Uterus (tissue), 4 donors: Measurements from ENCODE around the gene NELL2. TPM values are rescaled to one million over a fixed set of nuclear protein-coding genes. Genes with fewer than 3 reads are reported as not detected.
"Not testable (repeated sequence)": the region's sequence is repeated elsewhere in the genome, so short reads cannot be mapped to it uniquely, and the experiment has no call there.

ENCODE experiments used
- DNase-seq, 2 donors: peaks; one replicate each; pipeline ENCODE4 v3.0.0-alpha.2; 2019 to 2020
- H3K27ac ChIP-seq, 2 donors: fragments of 200-600 bp; sonication (generic); 1 replicate in 1 of 2; 2 replicates in 1 of 2; pipeline ENCODE4 v1.5.1; 2016 to 2018
- H3K27me3 ChIP-seq, 2 donors: fragments of 200-600 bp; sonication (generic); one replicate each; pipeline ENCODE4 v1.5.1; 2018 to 2019; ENCODE audit warnings: control low read depth in 1 of 2
- H3K36me3 ChIP-seq, 2 donors: fragments of 200-600 bp; sonication (generic); one replicate each; pipeline ENCODE4 v1.5.1; 2019; ENCODE audit warnings: control low read depth in 1 of 2
- H3K4me1 ChIP-seq, 2 donors: fragments of 200-600 bp; sonication (generic); one replicate each; pipeline ENCODE4 v1.5.1; 2018 to 2019; ENCODE audit warnings: control low read depth in 1 of 2
- H3K4me3 ChIP-seq, 2 donors: fragments of 200-600 bp; sonication (generic); 1 replicate in 1 of 2; 2 replicates in 1 of 2; pipeline ENCODE4 v1.5.1; 2018 to 2019; ENCODE audit warnings: mild to moderate bottlenecking in 1 of 2
- H3K9me3 ChIP-seq, 2 donors: fragments of 200-600 bp; sonication (generic); one replicate each; pipeline ENCODE4 v1.5.1; 2019; ENCODE audit warnings: control low read depth in 1 of 2
- CTCF ChIP-seq, 4 experiments: fragments of 200-600 bp in 2 of 4; fragments of 450-650 bp in 2 of 4; sonication (generic) in 2 of 4; IDR thresholded peaks; one replicate each; pipeline ENCODE4 v1.5.1; 2016 to 2019; ENCODE audit warnings: antibody characterized with exemption in 4 of 4, mild to moderate bottlenecking in 2 of 4, moderate library complexity in 1 of 4
- POLR2A ChIP-seq, 2 donors: fragments of 450-650 bp; IDR thresholded peaks; one replicate each; pipeline ENCODE4 v1.6.1; 2016; ENCODE audit warnings: antibody characterized with exemption in 2 of 2, mild to moderate bottlenecking in 1 of 2, moderate library complexity in 1 of 2
- intact Hi-C: fragments of 100-400 bp; cut with DNase I; formaldehyde crosslinking; loops from one replicate; pipeline ENCODE4 v1.15.1; 2023; ENCODE audit warnings: low total_unique reads
- total RNA-seq, 4 donors: library from RNA; depleted of rRNA in 3 of 4; stranded (reverse); fragments of >200 nt in 3 of 4; gene quantifications; one replicate each; pipeline versions ENCODE4 v1.1.0 to v1.2.4, GENCODE V29; 2014 to 2023
- donor health status: DM: yes; HTN: yes; CAD: no.

NELL2 gene
- total RNA-seq, 4 donors from 2014 or later: 0.29 to 34.6 (median 1.3) TPM; not detected in 1

GRCh38 chr12:44829045-44829444 lies 47.1 kb downstream of the NELL2 start:
- H3K9me3 ChIP-seq: no peaks in the 10 kb centered on the region
- H3K4me3 ChIP-seq: no peak overlapping the region
- no peaks in the 10 kb centered on the region for H3K4me1 ChIP-seq
- no peak overlapping the region for H3K27ac ChIP-seq
- no peak for TF ChIP-seq CTCF (IDR thresholded peaks at IDR 0.05)
- TF ChIP-seq POLR2A (IDR thresholded peaks at IDR 0.05): no peak
- H3K27me3 ChIP-seq: no peaks in the 10 kb centered on the region
- no peak for DNase-seq
- H3K36me3 ChIP-seq: no peaks in the 10 kb centered on the region
- intact Hi-C loops: no loop called here

- H3K27ac ChIP-seq: no peak overlapping the region
- no peaks in the 10 kb centered on the region for H3K4me1 ChIP-seq
- intact Hi-C loops: no loop called here
- no peak for TF ChIP-seq POLR2A (IDR thresholded peaks at IDR 0.05)
- TF ChIP-seq CTCF (IDR thresholded peaks at IDR 0.05): no peak
- H3K9me3 ChIP-seq: no peaks in the 10 kb centered on the region
- DNase-seq: no peak
- H3K27me3 ChIP-seq: no peaks in the 10 kb centered on the region
- no peak overlapping the region for H3K4me3 ChIP-seq
- no peaks in the 10 kb centered on the region for H3K36me3 ChIP-seq
These were observed 48.2 kb downstream of the NELL2 start for GRCh38 chr12:44827832-44828438.

GRCh38 chr12:44821702-44822101 lies 54.4 kb downstream of the NELL2 start:
- DNase-seq, H3K4me3 ChIP-seq, H3K36me3 ChIP-seq, H3K27ac ChIP-seq, H3K9me3 ChIP-seq, H3K27me3 ChIP-seq, H3K4me1 ChIP-seq, intact Hi-C loops: not testable (repeated sequence)

GRCh38 chr12:44819884-44820283 lies 56.2 kb downstream of the NELL2 start:
- TF ChIP-seq CTCF (IDR thresholded peaks at IDR 0.05) (no peak), POLR2A (IDR thresholded peaks at IDR 0.05) (no peak)
- intact Hi-C loops: no loop called here
- H3K4me1 ChIP-seq: no peaks in the 10 kb centered on the region
- H3K27me3 ChIP-seq: no peaks in the 10 kb centered on the region
- H3K4me3 ChIP-seq: no peak overlapping the region
- no peak overlapping the region for H3K27ac ChIP-seq
- no peaks in the 10 kb centered on the region for H3K36me3 ChIP-seq
- no peaks in the 10 kb centered on the region for H3K9me3 ChIP-seq
- no peak for DNase-seq

GRCh38 chr12:44817687-44818086 lies 58.4 kb downstream of the NELL2 start:
- intact Hi-C loops: no loop called here

More at GRCh38 chr12:44817687-44818086, 58.4 kb downstream of the NELL2 start:
- no peak for DNase-seq
- Histone ChIP-seq H3K9me3 (no peaks in the 10 kb centered on the region), H3K36me3 (no peaks in the 10 kb centered on the region), H3K4me1 (no peaks in the 10 kb centered on the region), H3K4me3 (no peak overlapping the region), H3K27me3 (no peaks in the 10 kb centered on the region), H3K27ac (no peak overlapping the region)
- TF ChIP-seq CTCF (IDR thresholded peaks at IDR 0.05) (no peak), POLR2A (IDR thresholded peaks at IDR 0.05) (no peak)
